HepG2 (cell line): Measurements from ENCODE around the gene GRHL1. TPM values are rescaled to one million over a fixed set of nuclear protein-coding genes. Genes with fewer than 3 reads are reported as not detected.
A peak's percentile ranks its signal among the peaks of the same experiment; 100 is the strongest.

Experiments used
- ATAC-seq: fragments of 200-7000 bp; cut with Tn5 transposase; 3 replicates; pipeline ENCODE4 v1.9.1; 2020; ENCODE audit warnings: mild to moderate bottlenecking, moderate library complexity
- BruUV-seq: library from RNA; stranded (reverse); fragments of 400-500 nt; replicated peaks from 2 replicates; lab custom pipeline; 2021; lab: Mats Ljungman, UMichigan
- CTCF ChIA-PET: fragments of 300-600 bp; formaldehyde crosslinking; extraction: SDS; loops from one replicate; lab custom pipeline; 2021; ENCODE audit warnings: low total read pairs, inconsistent platforms, low intra/inter-chr PET ratio; lab: Yijun Ruan, JAX
- POLR2A ChIA-PET: fragments of 350-600 bp; sonication (Branson Sonifier 250); formaldehyde crosslinking; loops from one replicate; lab custom pipeline; 2020; ENCODE audit warnings: antibody characterized with exemption, inconsistent platforms; lab: Yijun Ruan, JAX
- DNase-seq: peaks from one replicate; pipeline ENCODE4 v3.0.0-alpha.2; 2015; ENCODE audit warnings: low spot score
- FAIRE-seq: peaks from 3 replicates; lab custom pipeline; 2011; peaks lifted over from hg19 to GRCh38; lab: Jason Lieb, UNC
- H2AFZ ChIP-seq: one replicate; pipeline ENCODE4 v1.6.1; 2011; ENCODE audit warnings: low read length, inconsistent platforms
- H3K27ac ChIP-seq: fragments of 300-600 bp; 3 replicates; pipeline ENCODE4 v1.8.0; 2011; ENCODE audit warnings: mixed run types, mild to moderate bottlenecking, mixed read lengths, low read length, inconsistent platforms; ENCODE audit not compliant: insufficient read depth; ENCODE audit errors: extremely low read length
- H3K27me3 ChIP-seq, 2 experiments: fragments of 200-600 bp in 1 of 2; 2 replicates in 1 of 2; 3 replicates in 1 of 2; pipeline versions ENCODE4 v1.6.0 to v1.8.0; 2011; ENCODE audit warnings: low read length in 2 of 2, mild to moderate bottlenecking in 2 of 2, moderate library complexity in 2 of 2, inconsistent platforms in 1 of 2; ENCODE audit not compliant: insufficient read depth in 2 of 2, control insufficient read depth in 1 of 2
- H3K36me3 ChIP-seq, 2 experiments: fragments of 200-600 bp in 1 of 2; replicated peaks in 1 of 2; 2 replicates in 1 of 2; 3 replicates in 1 of 2; pipeline versions ENCODE4 v1.5.1 to v1.8.0; 2011; ENCODE audit warnings: low read length in 2 of 2, inconsistent platforms in 1 of 2; ENCODE audit not compliant: insufficient read depth in 2 of 2, control insufficient read depth in 1 of 2
- H3K4me1 ChIP-seq: 2 replicates; pipeline ENCODE4 v1.5.1; 2012; ENCODE audit warnings: low read length, inconsistent platforms; ENCODE audit not compliant: insufficient read depth
- H3K4me2 ChIP-seq: 2 replicates; pipeline ENCODE4 v1.6.0; 2011; ENCODE audit warnings: low read depth, low read length, inconsistent platforms
- H3K4me3 ChIP-seq, 3 experiments: fragments of 200-600 bp in 1 of 3; sonication (generic), shearing (Covaris generic) in 1 of 3; replicated peaks in 1 of 3; 2 replicates each; pipeline ENCODE4 v1.5.1; 2011 to 2016; ENCODE audit warnings: low read length in 3 of 3, inconsistent platforms in 2 of 3, low read depth in 2 of 3, mild to moderate bottlenecking in 2 of 3, control low read depth in 1 of 3, mixed read lengths in 1 of 3; ENCODE audit not compliant: insufficient read depth in 1 of 3
- H3K79me2 ChIP-seq: one replicate; pipeline ENCODE4 v1.6.1; 2011; ENCODE audit warnings: low read length, inconsistent platforms; ENCODE audit not compliant: insufficient read depth
- H3K9ac ChIP-seq: 2 replicates; pipeline ENCODE4 v1.6.0; 2011; ENCODE audit warnings: mild to moderate bottlenecking, low read depth, low read length, inconsistent platforms; ENCODE audit not compliant: insufficient read depth
- H3K9me3 ChIP-seq: 2 replicates; pipeline ENCODE4 v1.5.1; 2012; ENCODE audit warnings: mild to moderate bottlenecking, low read length
- H4K20me1 ChIP-seq: 2 replicates; pipeline ENCODE4 v1.6.0; 2011; ENCODE audit warnings: inconsistent platforms, mild to moderate bottlenecking, low read length, moderate library complexity; ENCODE audit not compliant: insufficient read depth
- ELF3 ChIP-seq: IDR thresholded peaks from 2 replicates; pipeline ENCODE4 v1.6.1; 2016; ENCODE audit warnings: missing genetic modification reagents, missing compliant biosample characterization
- ETV6 ChIP-seq: sonication (generic); formaldehyde crosslinking; conservative IDR thresholded peaks from 2 replicates; pipeline ENCODE4 v1.4.0; 2020; ENCODE audit warnings: missing genetic modification reagents
- MEF2D ChIP-seq: sonication (generic); formaldehyde crosslinking; IDR thresholded peaks from 2 replicates; pipeline ENCODE4 v1.5.1; 2020; ENCODE audit warnings: mild to moderate bottlenecking, missing genetic modification reagents
- PHF20 ChIP-seq: sonication (generic); formaldehyde crosslinking; IDR thresholded peaks from 2 replicates; pipeline ENCODE4 v1.5.0; 2020; ENCODE audit warnings: mild to moderate bottlenecking, missing genetic modification reagents
- SALL1 ChIP-seq: sonication (generic); formaldehyde crosslinking; IDR thresholded peaks from 2 replicates; pipeline ENCODE4 v1.8.0; 2022; ENCODE audit warnings: mild to moderate bottlenecking, missing genetic modification reagents
- SAP130 ChIP-seq: IDR thresholded peaks from 2 replicates; pipeline ENCODE4 v1.6.1; 2016; ENCODE audit warnings: low read depth
- TGIF2 ChIP-seq: IDR thresholded peaks from 2 replicates; pipeline ENCODE4 v1.6.1; 2016; ENCODE audit warnings: control low read depth, missing compliant biosample characterization
- ZNF143 ChIP-seq: sonication (generic); formaldehyde crosslinking; IDR thresholded peaks from 2 replicates; pipeline ENCODE4 v1.4.0; 2020; ENCODE audit warnings: missing genetic modification reagents
- ZNF317 ChIP-seq: sonication (generic); formaldehyde crosslinking; IDR thresholded peaks from 2 replicates; pipeline ENCODE4 v1.5.0; 2020; ENCODE audit warnings: mild to moderate bottlenecking, missing genetic modification reagents
- ZNF333 ChIP-seq: sonication (generic); formaldehyde crosslinking; IDR thresholded peaks from 2 replicates; pipeline ENCODE4 v1.4.0; 2020; ENCODE audit warnings: mild to moderate bottlenecking, missing genetic modification reagents, borderline replicate concordance
- ZNF44 ChIP-seq: sonication (generic); formaldehyde crosslinking; IDR thresholded peaks from 2 replicates; pipeline ENCODE4 v1.5.1; 2020; ENCODE audit warnings: mild to moderate bottlenecking, missing genetic modification reagents
- WGBS: methylation state at CpG from one replicate; pipeline ENCODE4 v1.1.6; 2017; ENCODE audit warnings: low lambda C conversion rate; 5-methylcytosine and 5-hydroxymethylcytosine counted together
- in situ Hi-C: cut with HindIII; loops from 2 replicates; pipeline ENCODE4 v1.10.0; 2017; ENCODE audit warnings: low pct_unique_long_range_greater_than_20kb; ENCODE audit not compliant: extremely low pct_ligation_motif_present
- intact Hi-C: fragments of 100-400 bp; cut with micrococcal nuclease; formaldehyde crosslinking; loops from one replicate; pipeline ENCODE4 v1.10.0; 2022; ENCODE audit not compliant: unreplicated experiment
- polyA plus RNA-seq, 8 experiments: library from polyadenylated mRNA; depleted of rRNA in 3 of 8; stranded (reverse) in 7 of 8; unstranded in 1 of 8; fragments of >200 nt; fragmentation: Illumina TruSeq in 4 of 8; extraction: Trizol in 4 of 8; gene quantifications; 2 replicates each; pipeline versions ENCODE4 v1.2.1 to v1.2.3, GENCODE V29; 2011 to 2016; ENCODE audit warnings: low read depth in 4 of 8, missing spikeins in 1 of 8, mixed read lengths in 1 of 8; ENCODE audit not compliant: insufficient read depth in 1 of 8
- total RNA-seq, 5 experiments: library from RNA; depleted of rRNA; stranded (reverse); fragments of >200 nt; fragmentation: Illumina TruSeq; extraction: Trizol; gene quantifications; 2 replicates each; pipeline ENCODE4 v1.2.3, GENCODE V29; 2016; ENCODE audit warnings: low read depth in 1 of 5
- TF ChIP-seq, protein P1 (sequence below): sonication (generic); formaldehyde crosslinking; IDR thresholded peaks from 2 replicates; pipeline ENCODE4 v1.5.0; 2020; ENCODE audit warnings: mild to moderate bottlenecking, missing genetic modification reagents, borderline replicate concordance
- TF ChIP-seq, protein P2 (sequence below): IDR thresholded peaks from 2 replicates; pipeline ENCODE4 v1.6.1; 2012; ENCODE audit warnings: inconsistent platforms
- TF ChIP-seq, protein P3 (sequence below): sonication (generic); formaldehyde crosslinking; IDR thresholded peaks from 2 replicates; pipeline ENCODE4 v1.5.1; 2020; ENCODE audit warnings: mild to moderate bottlenecking, missing genetic modification reagents, moderate library complexity

GRHL1 gene
- total and polyA plus RNA-seq, 2 of the 13 experiments (the other 11 are each of a cell fraction or from before 2014, with no cell fraction given), result 9.3 to 12.0 TPM

DNA sequence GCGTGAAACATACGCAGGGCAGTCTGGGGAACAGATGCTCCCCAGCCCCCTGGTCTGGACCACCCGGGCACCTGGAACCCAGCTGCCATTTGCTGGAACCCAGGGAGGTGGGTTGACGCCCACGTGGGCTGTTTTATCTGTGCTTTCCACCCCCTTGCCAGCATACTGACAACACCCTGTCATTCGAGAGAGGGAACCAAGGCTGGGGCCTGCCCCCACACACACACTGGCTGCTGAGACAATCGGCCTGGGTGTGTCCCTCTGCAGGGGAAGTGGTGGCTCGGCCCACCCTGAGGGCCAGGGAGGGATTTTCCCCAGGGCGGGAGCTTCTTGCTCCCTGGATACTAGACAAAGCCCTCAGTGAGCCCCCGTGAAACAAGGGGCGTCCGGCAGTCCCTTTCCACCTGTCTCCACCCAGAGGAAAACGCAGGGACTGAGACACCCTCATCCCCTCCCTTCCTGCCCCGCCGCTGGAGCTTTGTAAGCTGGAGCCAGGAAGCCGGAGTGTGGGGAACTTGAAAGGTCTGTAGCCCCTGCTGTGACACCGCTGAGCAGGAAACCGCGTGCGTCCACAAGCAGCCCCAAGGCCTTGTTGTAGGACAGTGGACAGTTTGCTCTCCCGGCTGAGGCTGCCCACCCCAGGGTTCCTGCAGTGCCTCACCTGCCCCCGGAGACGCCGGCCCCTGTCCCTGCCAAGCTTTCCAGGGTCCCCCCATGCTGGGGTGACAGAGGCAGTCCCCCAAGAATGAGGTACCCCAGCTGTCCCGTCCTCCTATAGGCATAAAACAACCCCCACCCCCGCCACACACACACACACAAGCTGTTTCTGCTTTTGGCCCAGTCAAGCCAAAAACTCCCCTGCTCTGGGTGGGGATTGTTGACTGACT lies 77.7 kb downstream of the GRHL1 start:
- POLR2A ChIA-PET, result interaction anchor here (0.9 to 2.8 kb wide), 5 partner anchors 10 to 186 kb away, joined by 3 to 18 read pairs (median 9); partner anchors contain the start of genes KLF11 and TAF1B
- H3K4me1 ChIP-seq, result peaks cover 46% of the 10 kb centered on the region
- H3K4me2 ChIP-seq, result peak overlapping the region; percentile 65
- BruUV-seq, result no TSS peak
- H4K20me1 ChIP-seq, result no peaks in the 10 kb centered on the region
- H3K9me3 ChIP-seq, result no peaks in the 10 kb centered on the region
- peak overlapping the region; percentile 25 for H3K9ac ChIP-seq
- no peak overlapping the region for H2AFZ ChIP-seq
- no peaks in the 10 kb centered on the region for H3K79me2 ChIP-seq
- WGBS, result 15% methylated on average over 21 of the region's 26 CpGs
- H3K36me3 ChIP-seq, result no peaks in the 10 kb centered on the region
- ATAC-seq (peak; percentile 67), FAIRE-seq (no peak), DNase-seq (no peak)
- CTCF ChIA-PET, result interaction anchor here (0.8 to 1.5 kb wide), 4 partner anchors 20 to 230 kb away, joined by 3 to 6 read pairs (median 4); no protein-coding TSS in a partner anchor
- peak overlapping the region in 1 of 3 experiments; percentile 45; a peak in 1 of 6 replicates for H3K4me3 ChIP-seq
- intact Hi-C loops, result no loop called here
- H3K27me3 ChIP-seq, result peaks cover 2 to 61% of the 10 kb centered on the region in 2 experiments; a peak in 4 of 5 replicates
- H3K27ac ChIP-seq, result no peak overlapping the region
- in situ Hi-C loops, result no loop called here
- peak; percentile 54; the same call in 1 of the 2 replicates for TF ChIP-seq ZNF333
- TF ChIP-seq, protein P1, sequence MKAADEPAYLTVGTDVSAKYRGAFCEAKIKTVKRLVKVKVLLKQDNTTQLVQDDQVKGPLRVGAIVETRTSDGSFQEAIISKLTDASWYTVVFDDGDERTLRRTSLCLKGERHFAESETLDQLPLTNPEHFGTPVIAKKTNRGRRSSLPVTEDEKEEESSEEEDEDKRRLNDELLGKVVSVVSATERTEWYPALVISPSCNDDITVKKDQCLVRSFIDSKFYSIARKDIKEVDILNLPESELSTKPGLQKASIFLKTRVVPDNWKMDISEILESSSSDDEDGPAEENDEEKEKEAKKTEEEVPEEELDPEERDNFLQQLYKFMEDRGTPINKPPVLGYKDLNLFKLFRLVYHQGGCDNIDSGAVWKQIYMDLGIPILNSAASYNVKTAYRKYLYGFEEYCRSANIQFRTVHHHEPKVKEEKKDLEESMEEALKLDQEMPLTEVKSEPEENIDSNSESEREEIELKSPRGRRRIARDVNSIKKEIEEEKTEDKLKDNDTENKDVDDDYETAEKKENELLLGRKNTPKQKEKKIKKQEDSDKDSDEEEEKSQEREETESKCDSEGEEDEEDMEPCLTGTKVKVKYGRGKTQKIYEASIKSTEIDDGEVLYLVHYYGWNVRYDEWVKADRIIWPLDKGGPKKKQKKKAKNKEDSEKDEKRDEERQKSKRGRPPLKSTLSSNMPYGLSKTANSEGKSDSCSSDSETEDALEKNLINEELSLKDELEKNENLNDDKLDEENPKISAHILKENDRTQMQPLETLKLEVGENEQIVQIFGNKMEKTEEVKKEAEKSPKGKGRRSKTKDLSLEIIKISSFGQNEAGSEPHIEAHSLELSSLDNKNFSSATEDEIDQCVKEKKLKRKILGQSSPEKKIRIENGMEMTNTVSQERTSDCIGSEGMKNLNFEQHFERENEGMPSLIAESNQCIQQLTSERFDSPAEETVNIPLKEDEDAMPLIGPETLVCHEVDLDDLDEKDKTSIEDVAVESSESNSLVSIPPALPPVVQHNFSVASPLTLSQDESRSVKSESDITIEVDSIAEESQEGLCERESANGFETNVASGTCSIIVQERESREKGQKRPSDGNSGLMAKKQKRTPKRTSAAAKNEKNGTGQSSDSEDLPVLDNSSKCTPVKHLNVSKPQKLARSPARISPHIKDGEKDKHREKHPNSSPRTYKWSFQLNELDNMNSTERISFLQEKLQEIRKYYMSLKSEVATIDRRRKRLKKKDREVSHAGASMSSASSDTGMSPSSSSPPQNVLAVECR (CRISPR knock-in tag), result peak; percentile 43; the same call in 1 of the 2 replicates
- TF ChIP-seq PHF20 (CRISPR knock-in tag), result no peak
- TF ChIP-seq TGIF2, result no peak
- TF ChIP-seq SAP130 (CRISPR knock-in tag), result peak; percentile 60
- TF ChIP-seq ELF3 (CRISPR knock-in tag), result peak; percentile 13; the same call in 1 of the 2 replicates
- TF ChIP-seq ZNF143 (CRISPR knock-in tag), result no peak
- TF ChIP-seq ZNF44, result peak; percentile 32; the same call in 1 of the 2 replicates
- TF ChIP-seq, protein P2, sequence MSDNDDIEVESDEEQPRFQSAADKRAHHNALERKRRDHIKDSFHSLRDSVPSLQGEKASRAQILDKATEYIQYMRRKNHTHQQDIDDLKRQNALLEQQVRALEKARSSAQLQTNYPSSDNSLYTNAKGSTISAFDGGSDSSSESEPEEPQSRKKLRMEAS, result 0 out of 2 replicates have a peak, but pooled peaks have one; percentile 40
- peak; percentile 65; the same call in 1 of the 2 replicates for TF ChIP-seq SALL1 (CRISPR knock-in tag)
- TF ChIP-seq MEF2D (CRISPR knock-in tag), result peak; percentile 45; the same call in 1 of the 2 replicates
- no peak for TF ChIP-seq ETV6
- TF ChIP-seq, protein P3, sequence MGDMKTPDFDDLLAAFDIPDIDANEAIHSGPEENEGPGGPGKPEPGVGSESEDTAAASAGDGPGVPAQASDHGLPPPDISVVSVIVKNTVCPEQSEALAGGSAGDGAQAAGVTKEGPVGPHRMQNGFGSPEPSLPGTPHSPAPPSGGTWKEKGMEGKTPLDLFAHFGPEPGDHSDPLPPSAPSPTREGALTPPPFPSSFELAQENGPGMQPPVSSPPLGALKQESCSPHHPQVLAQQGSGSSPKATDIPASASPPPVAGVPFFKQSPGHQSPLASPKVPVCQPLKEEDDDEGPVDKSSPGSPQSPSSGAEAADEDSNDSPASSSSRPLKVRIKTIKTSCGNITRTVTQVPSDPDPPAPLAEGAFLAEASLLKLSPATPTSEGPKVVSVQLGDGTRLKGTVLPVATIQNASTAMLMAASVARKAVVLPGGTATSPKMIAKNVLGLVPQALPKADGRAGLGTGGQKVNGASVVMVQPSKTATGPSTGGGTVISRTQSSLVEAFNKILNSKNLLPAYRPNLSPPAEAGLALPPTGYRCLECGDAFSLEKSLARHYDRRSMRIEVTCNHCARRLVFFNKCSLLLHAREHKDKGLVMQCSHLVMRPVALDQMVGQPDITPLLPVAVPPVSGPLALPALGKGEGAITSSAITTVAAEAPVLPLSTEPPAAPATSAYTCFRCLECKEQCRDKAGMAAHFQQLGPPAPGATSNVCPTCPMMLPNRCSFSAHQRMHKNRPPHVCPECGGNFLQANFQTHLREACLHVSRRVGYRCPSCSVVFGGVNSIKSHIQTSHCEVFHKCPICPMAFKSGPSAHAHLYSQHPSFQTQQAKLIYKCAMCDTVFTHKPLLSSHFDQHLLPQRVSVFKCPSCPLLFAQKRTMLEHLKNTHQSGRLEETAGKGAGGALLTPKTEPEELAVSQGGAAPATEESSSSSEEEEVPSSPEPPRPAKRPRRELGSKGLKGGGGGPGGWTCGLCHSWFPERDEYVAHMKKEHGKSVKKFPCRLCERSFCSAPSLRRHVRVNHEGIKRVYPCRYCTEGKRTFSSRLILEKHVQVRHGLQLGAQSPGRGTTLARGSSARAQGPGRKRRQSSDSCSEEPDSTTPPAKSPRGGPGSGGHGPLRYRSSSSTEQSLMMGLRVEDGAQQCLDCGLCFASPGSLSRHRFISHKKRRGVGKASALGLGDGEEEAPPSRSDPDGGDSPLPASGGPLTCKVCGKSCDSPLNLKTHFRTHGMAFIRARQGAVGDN (CRISPR knock-in tag), result peak; percentile 68
- TF ChIP-seq ZNF317, result peak; percentile 58; the same call in 1 of the 2 replicates
